H1 (cell line): ENCODE measurements around the gene COX10. TPM values are rescaled to one million over a fixed set of nuclear protein-coding genes. Genes with fewer than 3 reads are reported as not detected.

Experiments
- CTCF ChIA-PET: fragments of 300-600 bp; sonication (Branson Sonifier 250); formaldehyde crosslinking; loops from one replicate; lab custom pipeline; 2021; ENCODE audit not compliant: partially characterized antibody; lab: Charles Lee
- POLR2A ChIA-PET: fragments of 300-600 bp; sonication (Branson Sonifier 250); formaldehyde crosslinking; loops from one replicate; lab custom pipeline; 2021; ENCODE audit warnings: inconsistent platforms; ENCODE audit not compliant: partially characterized antibody; lab: Charles Lee
- DNase-seq, 2 experiments: peaks; one replicate each; pipeline versions ENCODE4 v3.0.0 to v3.0.0-alpha.2; 2010 to 2022; ENCODE audit warnings: low spot score in 2 of 2, low read depth in 1 of 2, mixed read lengths in 1 of 2
- FAIRE-seq: peaks from 2 replicates; lab custom pipeline; 2011; peaks lifted over from hg19 to GRCh38; lab: Jason Lieb, UNC
- H2AFZ ChIP-seq: 2 replicates; pipeline ENCODE4 v1.8.1; 2012; ENCODE audit warnings: low read length, inconsistent platforms
- H2AK5ac ChIP-seq: 2 replicates; pipeline ENCODE4 v1.6.1; 2013; ENCODE audit warnings: low read depth, low read length
- H2BK120ac ChIP-seq: replicated peaks from 2 replicates; pipeline ENCODE3; 2013; ENCODE audit warnings: low read depth, low read length, inconsistent platforms
- H2BK12ac ChIP-seq: 2 replicates; pipeline ENCODE4 v1.6.1; 2013; ENCODE audit warnings: low read depth, low read length
- H2BK15ac ChIP-seq: 2 replicates; pipeline ENCODE4 v1.6.1; 2013; ENCODE audit warnings: low read length
- H2BK20ac ChIP-seq: 2 replicates; pipeline ENCODE4 v1.6.1; 2013; ENCODE audit warnings: low read length
- H2BK5ac ChIP-seq: 2 replicates; pipeline ENCODE4 v1.6.1; 2013; ENCODE audit warnings: low read depth, low read length
- H3K14ac ChIP-seq: 2 replicates; pipeline ENCODE4 v1.6.1; 2013; ENCODE audit warnings: inconsistent platforms; ENCODE audit not compliant: insufficient read length
- H3K18ac ChIP-seq: 2 replicates; pipeline ENCODE4 v1.6.1; 2013; ENCODE audit warnings: low read length; ENCODE audit errors: extremely low read depth
- H3K23ac ChIP-seq: 2 replicates; pipeline ENCODE4 v1.6.1; 2013; ENCODE audit warnings: inconsistent platforms; ENCODE audit not compliant: insufficient read length
- H3K23me2 ChIP-seq: 2 replicates; pipeline ENCODE4 v1.6.1; 2013; ENCODE audit warnings: low read depth, low read length
- H3K27ac ChIP-seq: 2 replicates; pipeline ENCODE4 v1.6.1; 2011; ENCODE audit warnings: low read depth, low read length, inconsistent platforms
- H3K27me3 ChIP-seq, 4 experiments: replicated peaks in 1 of 4; 1 replicate in 1 of 4; 2 replicates in 3 of 4; pipeline versions ENCODE4 v1.6.1 to v1.8.1; 2011 to 2013; ENCODE audit warnings: low read length in 3 of 4, mild to moderate bottlenecking in 3 of 4, inconsistent platforms in 2 of 4, mixed read lengths in 2 of 4, moderate library complexity in 1 of 4; ENCODE audit not compliant: control insufficient read depth in 3 of 4, insufficient read depth in 3 of 4; ENCODE audit errors: extremely low read depth in 1 of 4
- H3K36me3 ChIP-seq, 4 experiments: 2 replicates each; pipeline versions ENCODE4 v1.6.1 to v1.8.1; 2011 to 2013; ENCODE audit warnings: mild to moderate bottlenecking in 4 of 4, low read length in 3 of 4, moderate library complexity in 2 of 4, control low read depth in 1 of 4, inconsistent platforms in 1 of 4; ENCODE audit not compliant: insufficient read depth in 4 of 4, control insufficient read depth in 2 of 4
- H3K4ac ChIP-seq: replicated peaks from 2 replicates; pipeline ENCODE3; 2013; ENCODE audit warnings: low read length, low read depth, mixed read lengths, inconsistent platforms; ENCODE audit not compliant: insufficient read length
- H3K4me1 ChIP-seq, 4 experiments: replicated peaks in 1 of 4; 1 replicate in 1 of 4; 2 replicates in 3 of 4; pipeline versions ENCODE4 v1.6.1 to v1.8.1; 2011 to 2013; ENCODE audit warnings: low read length in 3 of 4, inconsistent platforms in 2 of 4, mixed read lengths in 1 of 4; ENCODE audit not compliant: insufficient read depth in 4 of 4, control insufficient read depth in 3 of 4
- H3K4me2 ChIP-seq, 2 experiments: 2 replicates each; pipeline versions ENCODE4 v1.6.1 to v1.8.1; 2011 to 2013; ENCODE audit warnings: low read depth in 2 of 2, low read length in 2 of 2, control low read depth in 1 of 2, inconsistent platforms in 1 of 2, mild to moderate bottlenecking in 1 of 2; ENCODE audit not compliant: insufficient read depth in 1 of 2
- H3K4me3 ChIP-seq, 4 experiments: fragments of 200-600, 300-600 bp in 1 of 4; sonication (generic), shearing (Covaris generic), sonication (Bioruptor Twin) in 1 of 4; 2 replicates each; pipeline versions ENCODE4 v1.5.1 to v1.8.1; 2011 to 2016; ENCODE audit warnings: low read length in 4 of 4, low read depth in 3 of 4, control low read depth in 2 of 4, inconsistent platforms in 2 of 4, mild to moderate bottlenecking in 2 of 4, mixed read lengths in 1 of 4, moderate library complexity in 1 of 4; ENCODE audit not compliant: insufficient read depth in 2 of 4; ENCODE audit errors: extremely low read depth in 1 of 4
- H3K56ac ChIP-seq: replicated peaks from 2 replicates; pipeline ENCODE3; 2013; ENCODE audit warnings: low read depth, mild to moderate bottlenecking, mixed read lengths, low read length, inconsistent platforms; ENCODE audit not compliant: insufficient read length
- H3K79me1 ChIP-seq: 2 replicates; pipeline ENCODE4 v1.6.1; 2013; ENCODE audit warnings: low read depth, low read length, control low read depth
- H3K79me2 ChIP-seq, 2 experiments: 2 replicates each; pipeline versions ENCODE4 v1.6.1 to v1.8.1; 2012 to 2013; ENCODE audit warnings: low read length in 2 of 2, mild to moderate bottlenecking in 2 of 2, inconsistent platforms in 1 of 2; ENCODE audit not compliant: insufficient read depth in 2 of 2, control insufficient read depth in 1 of 2
- H3K9ac ChIP-seq, 4 experiments: replicated peaks in 1 of 4; 1 replicate in 1 of 4; 2 replicates in 3 of 4; pipeline versions ENCODE4 v1.6.1 to v1.8.1; 2011 to 2013; ENCODE audit warnings: low read depth in 3 of 4, low read length in 3 of 4, control low read depth in 2 of 4, mild to moderate bottlenecking in 2 of 4, moderate library complexity in 2 of 4, inconsistent platforms in 1 of 4; ENCODE audit errors: extremely low read depth in 1 of 4
- H3K9me3 ChIP-seq, 2 experiments: 2 replicates each; pipeline versions ENCODE4 v1.6.1 to v1.8.1; 2012 to 2013; ENCODE audit warnings: mild to moderate bottlenecking in 2 of 2, moderate library complexity in 2 of 2, control low read depth in 1 of 2, inconsistent platforms in 1 of 2, low read depth in 1 of 2, low read length in 1 of 2, mixed read lengths in 1 of 2; ENCODE audit not compliant: insufficient read depth in 2 of 2
- H4K20me1 ChIP-seq, 2 experiments: replicated peaks in 1 of 2; 2 replicates each; pipeline versions ENCODE3 to v1.8.1; 2011 to 2013; ENCODE audit warnings: inconsistent platforms in 2 of 2, low read length in 2 of 2, mild to moderate bottlenecking in 1 of 2; ENCODE audit not compliant: insufficient read depth in 2 of 2, control insufficient read depth in 1 of 2
- H4K5ac ChIP-seq: 2 replicates; pipeline ENCODE4 v1.6.1; 2013; ENCODE audit warnings: low read length, low read depth, mixed read lengths, inconsistent platforms; ENCODE audit not compliant: insufficient read length
- H4K8ac ChIP-seq: 2 replicates; pipeline ENCODE4 v1.8.0; 2013; ENCODE audit warnings: mild to moderate bottlenecking, moderate library complexity, low read length, inconsistent platforms; ENCODE audit not compliant: insufficient read depth; ENCODE audit errors: extremely low read depth
- H4K91ac ChIP-seq: replicated peaks from 2 replicates; pipeline ENCODE3; 2013; ENCODE audit warnings: low read length, mixed read lengths, inconsistent platforms; ENCODE audit not compliant: insufficient read length
- BACH1 ChIP-seq: IDR thresholded peaks from 2 replicates; pipeline ENCODE4 v1.6.1; 2012; ENCODE audit warnings: low read length, improper control_type of control experiment
- EP300 ChIP-seq, 2 experiments: IDR thresholded peaks; 1 replicate in 1 of 2; 2 replicates in 1 of 2; pipeline ENCODE4 v1.6.1; 2011 to 2012; ENCODE audit warnings: low read depth in 2 of 2, low read length in 2 of 2, mild to moderate bottlenecking in 2 of 2, borderline replicate concordance in 1 of 2, inconsistent platforms in 1 of 2, moderate library complexity in 1 of 2
- GABPA ChIP-seq: IDR thresholded peaks from 2 replicates; pipeline ENCODE4 v1.6.1; 2011; ENCODE audit warnings: mild to moderate bottlenecking, low read length, moderate library complexity, borderline replicate concordance; ENCODE audit not compliant: insufficient read depth
- NANOG ChIP-seq: IDR thresholded peaks from 2 replicates; pipeline ENCODE4 v1.6.1; 2011; ENCODE audit warnings: low read length, low read depth, mild to moderate bottlenecking, inconsistent platforms; ENCODE audit not compliant: insufficient read depth, poor library complexity, severe bottlenecking
- POLR2A ChIP-seq, 2 experiments: IDR thresholded peaks; 1 replicate in 1 of 2; 2 replicates in 1 of 2; pipeline ENCODE4 v1.6.1; 2011; ENCODE audit warnings: low read depth in 2 of 2, low read length in 2 of 2, mild to moderate bottlenecking in 2 of 2; ENCODE audit errors: control extremely low read depth in 1 of 2
- RBBP5 ChIP-seq: IDR thresholded peaks from 2 replicates; pipeline ENCODE4 v1.7.1; 2012; ENCODE audit warnings: low read depth, mild to moderate bottlenecking, inconsistent platforms, low read length, moderate library complexity, borderline replicate concordance
- SUZ12 ChIP-seq: fragments of 200-600 bp; sonication (generic); IDR thresholded peaks from 2 replicates; pipeline ENCODE4 v1.6.1; 2012; ENCODE audit warnings: mild to moderate bottlenecking, inconsistent platforms, low read length, moderate library complexity, mixed read lengths
- TBP ChIP-seq: IDR thresholded peaks from 2 replicates; pipeline ENCODE4 v1.6.1; 2011; ENCODE audit warnings: low read depth, low read length, improper control_type of control experiment
- TEAD4 ChIP-seq: IDR thresholded peaks from 2 replicates; pipeline ENCODE4 v1.6.1; 2012; ENCODE audit warnings: low read depth, low read length, inconsistent platforms, mixed read lengths
- WGBS, 2 experiments: shearing (Covaris generic) in 1 of 2; methylation state at CpG; one replicate each; pipeline versions ENCODE4 v1.1.6 to v1.1.7; 2013 to 2015; ENCODE audit warnings: low lambda C conversion rate in 2 of 2, mixed read lengths in 2 of 2, inconsistent platforms in 1 of 2, low coverage in 1 of 2, missing lambda C conversion rate in 1 of 2; ENCODE audit not compliant: insufficient replicate concordance in 2 of 2, insufficient coverage in 1 of 2, insufficient read length in 1 of 2; ENCODE audit errors: extremely low coverage in 1 of 2, missing lambda C conversion rate in 1 of 2; 5-methylcytosine and 5-hydroxymethylcytosine counted together
- polyA plus RNA-seq, 7 experiments: library from polyadenylated mRNA; depleted of rRNA in 3 of 7; stranded (reverse) in 5 of 7; unstranded in 2 of 7; fragments of >200 nt in 5 of 7; fragments of 200-250 nt in 2 of 7; gene quantifications; 1 replicate in 5 of 7; 2 replicates in 1 of 7; 4 replicates in 1 of 7; pipeline versions ENCODE4 v1.2.1 to v1.2.3, GENCODE V29; 2011 to 2013; ENCODE audit warnings: missing spikeins in 2 of 7, mixed read lengths in 2 of 7
- total RNA-seq: library from RNA; stranded (reverse); fragmentation: NEBNext Ultra II Directional; extraction: Animal tissue kit (Norgen Biotek cat#: 25700); gene quantifications from 2 replicates; pipeline ENCODE4 v1.2.1, GENCODE V29; 2021

COX10 gene
- total and polyA plus RNA-seq, 2 of the 8 experiments (the other 6 are each of a cell fraction or from before 2014, with no cell fraction given): 18.0 to 23.0 TPM

DNA sequence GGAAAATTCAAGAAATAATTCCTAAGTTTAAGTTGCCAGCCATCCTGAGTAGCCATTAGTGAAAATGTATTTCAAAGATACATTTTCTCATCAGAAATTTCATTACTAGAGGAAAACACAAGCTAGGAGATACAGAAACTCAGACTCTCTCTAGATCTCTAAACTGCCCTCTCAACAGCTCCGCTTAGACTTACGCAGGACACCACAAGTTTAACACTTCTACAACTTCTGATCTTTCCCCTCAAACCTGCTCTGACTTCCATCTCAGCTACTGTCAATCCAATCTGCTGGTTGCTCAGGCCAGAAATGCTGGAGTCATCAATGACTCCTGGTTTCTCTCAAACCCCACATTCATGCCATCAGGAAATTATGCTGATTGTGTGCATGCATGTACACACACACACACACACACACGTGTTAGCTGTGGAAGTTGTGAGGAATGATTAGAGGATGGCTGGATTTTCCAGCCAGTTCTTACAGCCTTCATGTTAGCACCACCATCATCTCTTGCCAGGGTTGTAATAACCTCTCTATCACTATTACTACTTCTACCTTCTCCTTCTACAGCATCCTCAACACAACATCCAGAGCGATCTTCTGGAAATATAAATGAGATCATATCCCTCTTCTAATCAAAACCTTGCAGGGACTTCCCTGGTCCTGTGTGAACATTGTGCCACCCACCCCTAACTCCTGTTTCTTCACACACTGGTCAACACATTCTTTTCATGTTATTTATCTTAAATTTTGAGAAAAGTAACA is 47.1 kb downstream of the COX10 start:
- H4K8ac ChIP-seq: no peak overlapping the region
- no peak overlapping the region for H2BK120ac ChIP-seq
- H3K4me2 ChIP-seq: no peak overlapping the region
- H3K36me3 ChIP-seq: 0 out of 8 replicates have a peak, but pooled peaks cover 0 to 2% (median 0%) of the 10 kb centered on the region in 4 experiments
- no peak overlapping the region for H2BK20ac ChIP-seq
- H3K56ac ChIP-seq: no peak overlapping the region
- H2AFZ ChIP-seq: no peak overlapping the region
- 98% methylated on average over 4 of the region's 4 CpGs; no CpG with 5 or more reads in 1 of the 2 experiments for WGBS, 2 experiments
- H2BK12ac ChIP-seq: no peak overlapping the region
- H3K4me3 ChIP-seq: no peak overlapping the region
- no peak overlapping the region for H3K9ac ChIP-seq
- no peaks in the 10 kb centered on the region for H3K4me1 ChIP-seq
- H2BK15ac ChIP-seq: no peak overlapping the region
- DNase-seq: no peak
- H3K79me1 ChIP-seq: no peaks in the 10 kb centered on the region; the same call in 1 of the 2 replicates
- H2AK5ac ChIP-seq: no peak overlapping the region
- no peak overlapping the region for H3K18ac ChIP-seq
- H2BK5ac ChIP-seq: no peak overlapping the region
- H3K14ac ChIP-seq: no peak overlapping the region
- no peaks in the 10 kb centered on the region for H3K9me3 ChIP-seq
- no peaks in the 10 kb centered on the region for H4K20me1 ChIP-seq
- TF ChIP-seq NANOG: no peak
- TF ChIP-seq BACH1: no peak
- no peak for TF ChIP-seq TBP
- TF ChIP-seq TEAD4: no peak
- no peak for TF ChIP-seq POLR2A (IDR thresholded peaks at IDR 0.05; ENCODE audit: control extremely low read depth in 1 of 2, low read depth in 2 of 2, low read length in 2 of 2)
- TF ChIP-seq EP300 (IDR thresholded peaks at IDR 0.05; ENCODE audit: borderline replicate concordance in 1 of 2, low read depth in 2 of 2, low read length in 2 of 2): no peak
- TF ChIP-seq SUZ12: no peak
- TF ChIP-seq GABPA: no peak
- TF ChIP-seq RBBP5: no peak
- TF ChIP-seq, all 59 proteins: peak for 0
- no peak for FAIRE-seq
- Histone ChIP-seq H4K91ac (no peak overlapping the region), H3K27ac (no peak overlapping the region), H3K79me2 (peaks cover 0 to 7% of the 10 kb centered on the region in 2 experiments; a peak in 2 of 4 replicates), H4K5ac (no peak overlapping the region), H3K4ac (no peak overlapping the region), H3K23me2 (no peaks in the 10 kb centered on the region), H3K27me3 (no peaks in the 10 kb centered on the region), H3K23ac (no peak overlapping the region)
- ChIA-PET POLR2A (no interaction called here), CTCF (interaction anchor here (0.6 kb wide), 1 partner anchor 644 kb away, joined by 3 read pairs; no protein-coding TSS in a partner anchor)
